ENCODE results near the gene SNRPA.
"Not testable (repeated sequence)": the region's sequence is repeated elsewhere in the genome, so short reads cannot be mapped to it uniquely, and the experiment has no call there.

The SNRPA gene

GRCh38 chr19:40721140-40721486 is 29.9 kb upstream of the SNRPA start:
- no peak for DNase-seq (ENCODE audit: low read depth in 2 of 2)

DNA sequence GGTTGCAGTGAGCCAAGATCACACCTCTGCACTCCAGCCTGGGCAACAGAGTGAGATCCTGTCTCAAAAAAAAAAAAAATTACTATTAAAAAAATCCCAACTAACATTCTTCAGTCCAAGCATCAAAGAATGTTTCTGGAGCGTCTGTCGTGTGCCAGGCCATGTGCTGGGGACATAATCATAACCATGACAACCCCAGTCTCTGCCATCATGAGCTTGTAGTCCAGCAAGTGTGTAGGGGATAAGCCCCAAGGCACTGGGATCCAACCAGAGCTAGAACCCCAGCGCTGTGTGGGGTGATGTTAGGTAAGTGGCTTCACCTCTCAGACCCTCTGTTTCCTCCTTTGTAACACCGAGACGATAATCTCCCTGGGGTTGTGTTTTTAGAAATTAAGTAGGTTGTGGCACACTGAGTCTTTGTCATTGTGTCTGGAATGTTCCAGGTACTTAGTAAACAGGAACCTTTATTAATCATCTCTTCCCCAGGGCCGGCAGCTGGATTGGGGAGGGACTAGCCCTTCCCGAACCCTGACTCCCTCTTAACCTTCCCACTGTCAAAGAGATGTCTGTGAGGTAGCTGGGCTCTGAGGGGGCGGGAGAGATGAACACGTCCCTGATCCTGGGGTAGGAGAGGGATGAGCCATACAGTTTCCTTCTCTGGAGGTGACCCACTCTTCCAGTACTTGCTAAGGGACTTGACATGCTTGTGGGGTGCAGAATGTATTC is 28.9 kb upstream of the SNRPA start:
- DNase-seq (ENCODE audit: low read depth in 2 of 2), result no peak

GRCh38 chr19:40723661-40724254 is 27.2 kb upstream of the SNRPA start:
- no peak for DNase-seq (ENCODE audit: low read depth in 2 of 2)

GRCh38 chr19:40724315-40724714 is 26.7 kb upstream of the SNRPA start:
- DNase-seq (ENCODE audit: low read depth in 2 of 2), result no peak

DNA sequence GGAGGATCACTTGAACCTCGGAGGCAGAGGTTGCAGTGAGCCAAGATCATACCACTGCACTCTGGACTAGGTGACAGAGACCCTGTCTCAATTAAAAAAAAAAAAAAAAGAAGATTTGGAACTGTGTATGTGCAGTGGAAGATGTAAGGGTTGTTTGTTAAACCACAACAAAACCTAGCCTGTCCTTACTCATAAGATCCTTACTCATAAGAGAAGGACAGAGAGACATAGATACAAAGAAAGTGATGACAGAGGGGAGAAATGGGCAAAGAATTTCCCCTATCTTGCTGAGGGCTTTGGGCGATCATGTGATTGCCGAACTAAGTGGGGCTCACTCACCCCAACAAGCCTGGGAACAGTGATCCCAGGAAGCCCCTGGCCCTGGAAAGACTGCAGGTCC is 26.1 kb upstream of the SNRPA start:
- no peak for DNase-seq (ENCODE audit: low read depth in 2 of 2)

DNA sequence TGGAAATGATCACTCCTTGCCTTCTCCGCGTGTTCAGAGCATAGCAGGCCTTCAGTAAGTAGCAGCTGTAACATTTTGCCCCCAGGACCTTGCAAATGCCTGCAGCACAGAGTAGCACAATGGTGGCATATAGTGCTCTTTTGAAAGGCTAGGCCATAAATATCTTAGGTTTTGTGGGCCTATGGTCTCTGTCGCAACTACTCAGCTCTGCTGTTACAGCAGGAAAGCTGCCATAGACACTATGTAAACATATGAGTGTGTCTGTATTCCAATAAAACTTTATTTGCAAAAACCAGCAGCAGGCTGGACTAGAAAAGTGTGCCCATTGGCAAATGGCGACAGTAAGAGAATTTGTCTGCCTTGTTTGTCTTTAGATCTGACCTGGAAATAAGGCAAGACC is 24.7 kb upstream of the SNRPA start:
- no peak for DNase-seq (ENCODE audit: low read depth in 2 of 2)

- not testable (repeated sequence) for DNase-seq (ENCODE audit: low read depth in 2 of 2)
Measured at GRCh38 chr19:40730065-40730464, 20.9 kb upstream of the SNRPA start.

GRCh38 chr19:40732304-40732703 is 18.7 kb upstream of the SNRPA start:
- DNase-seq (ENCODE audit: low read depth in 2 of 2), result not testable (repeated sequence)

- no peak for DNase-seq (ENCODE audit: low read depth in 2 of 2)
Measured at GRCh38 chr19:40733149-40733548, 17.9 kb upstream of the SNRPA start.

- no peak for DNase-seq (ENCODE audit: low read depth in 2 of 2)
Measured at GRCh38 chr19:40735013-40735771, 15.8 kb upstream of the SNRPA start.

GRCh38 chr19:40736661-40737060 is 14.3 kb upstream of the SNRPA start:
- DNase-seq (ENCODE audit: low read depth in 2 of 2), result no peak

DNA sequence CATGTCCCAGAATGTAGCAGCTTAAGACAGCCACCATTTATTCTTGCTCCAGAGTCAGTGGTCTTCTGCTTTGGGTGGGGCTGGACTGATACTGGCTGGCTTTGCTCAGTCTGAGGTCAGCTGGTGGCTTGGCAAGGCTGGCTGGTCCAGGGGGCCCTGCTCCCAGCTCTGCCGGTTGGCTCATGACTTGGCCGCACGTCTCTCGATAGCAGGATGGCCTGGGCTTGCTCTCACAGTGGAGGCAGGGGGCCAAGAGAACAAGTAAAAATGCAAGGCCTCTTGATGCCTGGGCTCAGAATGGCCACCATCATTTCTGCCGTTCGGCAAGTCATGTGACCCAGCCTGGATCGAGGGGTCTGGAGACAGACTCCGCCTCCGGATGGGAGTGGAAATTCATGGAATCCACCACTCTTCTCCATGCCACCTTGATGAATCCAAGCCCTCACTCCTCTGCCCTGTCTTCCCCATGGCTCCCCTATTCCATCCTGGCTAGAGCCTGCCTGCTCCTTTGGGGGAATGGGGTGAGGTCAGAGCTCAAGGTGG is 13.8 kb upstream of the SNRPA start:
- no peak for DNase-seq (ENCODE audit: low read depth in 2 of 2)

GRCh38 chr19:40739030-40739839 is 11.8 kb upstream of the SNRPA start:
- no peak for DNase-seq (ENCODE audit: low read depth in 2 of 2)

DNA sequence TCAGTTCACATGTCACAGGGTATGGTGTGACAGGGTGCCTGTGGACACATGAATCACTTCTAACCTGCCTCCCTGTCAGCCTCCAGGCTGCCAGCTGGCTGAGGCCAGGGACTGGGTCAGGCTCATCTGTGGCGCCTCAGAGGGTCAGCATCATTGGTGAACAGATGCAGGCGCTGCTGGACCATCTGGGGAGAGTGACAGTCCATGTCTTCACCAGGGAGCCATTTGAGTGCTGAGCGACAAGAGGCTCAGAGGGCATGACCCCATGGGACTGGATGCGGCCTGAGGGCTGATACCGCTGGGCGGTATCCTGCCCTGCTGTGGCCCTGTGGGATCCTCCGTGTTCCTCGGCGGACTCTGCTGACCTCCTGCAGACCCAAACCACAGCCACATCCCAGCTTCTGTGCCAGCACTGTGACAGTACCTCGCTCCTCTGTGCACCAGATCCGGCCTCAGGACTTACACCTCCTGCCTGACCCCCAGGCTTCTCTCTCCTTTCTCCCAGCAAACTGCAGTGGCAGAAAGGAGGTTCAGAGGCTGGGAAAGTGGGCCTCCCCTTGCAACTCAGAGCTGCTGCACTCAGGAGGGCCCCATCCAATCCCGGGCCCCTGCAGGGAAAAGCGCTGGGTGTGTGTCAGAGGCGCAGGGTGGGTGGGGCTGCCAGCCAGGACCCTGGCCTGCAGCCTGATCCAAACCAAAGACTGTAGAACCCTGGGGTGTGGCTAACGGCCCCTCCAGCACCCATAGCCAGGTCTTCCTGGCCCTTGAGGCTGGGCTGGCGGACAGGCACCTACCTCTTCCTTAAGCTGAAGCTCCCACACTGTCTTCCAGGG is 10.9 kb upstream of the SNRPA start:
- DNase-seq (ENCODE audit: low read depth in 2 of 2), result no peak

DNA sequence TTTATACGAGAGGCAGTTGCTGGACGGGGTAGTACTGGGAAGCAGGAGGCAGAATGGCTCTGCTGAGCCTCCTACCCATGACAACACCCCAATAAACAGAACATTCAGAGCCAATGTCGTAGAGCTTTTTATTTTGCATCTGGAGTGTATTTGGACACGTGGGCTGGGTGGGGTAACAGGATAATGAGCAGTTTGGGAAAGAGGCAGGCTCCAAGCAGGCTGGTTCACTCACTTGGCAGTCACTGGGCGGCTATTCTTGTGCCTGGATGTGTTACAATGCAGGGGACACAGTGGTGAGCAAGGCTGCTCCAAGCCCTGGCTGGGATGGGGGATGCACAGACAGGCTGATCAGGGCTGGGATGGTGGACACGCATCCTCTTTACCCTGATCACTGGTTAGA is 10.3 kb upstream of the SNRPA start:
- DNase-seq (ENCODE audit: low read depth in 2 of 2), result no peak

DNA sequence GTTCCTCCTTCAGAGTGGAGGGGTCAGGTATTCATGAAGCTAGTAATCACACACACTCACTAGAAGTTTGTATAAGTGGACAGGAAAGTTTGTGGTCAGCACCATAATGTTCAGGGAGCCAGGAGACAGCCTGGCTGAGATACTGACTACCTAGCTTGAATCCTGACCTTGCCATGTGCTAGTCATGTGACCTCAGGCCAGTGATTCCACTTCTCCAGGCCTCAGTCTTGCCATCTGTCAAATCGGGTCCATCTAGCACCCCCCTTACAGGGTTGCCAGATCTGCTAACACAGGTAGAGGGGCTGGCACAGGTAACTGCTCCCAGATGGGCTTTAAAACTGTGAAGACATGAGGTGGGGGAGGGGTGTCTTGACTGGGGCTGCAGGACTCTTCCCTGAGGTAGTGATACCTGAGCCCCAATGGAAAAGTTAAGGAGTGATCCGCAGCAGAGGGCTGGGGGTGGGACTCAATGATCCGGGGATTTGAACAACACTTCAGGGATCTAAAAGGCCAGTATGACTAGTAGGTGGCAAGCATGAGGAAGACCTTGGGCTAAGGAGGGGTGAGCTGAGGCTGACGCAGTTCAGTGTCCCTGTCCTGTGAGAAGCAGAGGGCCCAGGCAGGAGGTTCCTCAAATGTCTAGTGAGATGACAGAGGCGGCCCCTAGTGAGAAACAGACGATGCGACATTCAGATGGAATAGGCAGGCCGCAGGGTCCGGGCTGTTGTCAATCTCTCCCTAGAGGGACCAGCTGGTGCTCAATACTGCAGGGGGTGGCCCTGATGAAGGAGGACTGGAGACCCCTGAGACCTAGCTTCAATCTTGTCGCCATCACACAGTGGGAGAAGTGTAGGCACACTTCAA is 9.2 kb upstream of the SNRPA start:
- no peak for DNase-seq (ENCODE audit: low read depth in 2 of 2)

- DNase-seq (ENCODE audit: low read depth in 2 of 2), result no peak
Measured at GRCh38 chr19:40742477-40742876, 8.5 kb upstream of the SNRPA start.

GRCh38 chr19:40742886-40743285 is 8.1 kb upstream of the SNRPA start:
- DNase-seq (ENCODE audit: low read depth in 2 of 2), result no peak

DNA sequence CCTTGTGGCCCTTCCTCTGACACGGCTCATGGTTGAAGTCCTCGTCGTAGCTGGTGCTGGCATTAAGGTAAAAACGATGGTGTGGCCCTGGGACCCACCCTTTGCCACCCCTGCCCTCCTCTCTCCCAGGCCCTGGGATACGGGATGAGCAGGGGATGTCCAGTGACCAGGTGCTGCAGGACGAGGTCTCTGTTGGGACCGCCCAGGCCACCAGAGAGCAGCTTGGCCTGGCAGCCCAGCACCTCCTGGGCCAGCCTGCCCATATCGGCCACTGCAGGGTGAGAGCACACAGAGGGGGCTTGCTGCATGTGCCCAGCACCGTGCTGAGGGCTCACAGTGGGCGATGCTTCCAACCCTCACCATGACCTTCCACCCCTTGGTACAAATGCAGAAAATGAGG is 7.1 kb upstream of the SNRPA start:
- no peak for DNase-seq (ENCODE audit: low read depth in 2 of 2)

Data from stimulated activated CD8-positive, alpha-beta memory T cell treated with anti-CD3 and anti-CD28 coated beads, Interleukin-2, amount 100 ng/mL, for 1 hour (primary cell).